Calu3 (cell line): Measurements from ENCODE around the gene SPTBN2. TPM values are rescaled to one million over a fixed set of nuclear protein-coding genes. Genes with fewer than 3 reads are reported as not detected.
"Not testable (repeated sequence)": the region's sequence is repeated elsewhere in the genome, so short reads cannot be mapped to it uniquely, and the experiment has no call there.

Experiments
- BruUV-seq: library from RNA; stranded (reverse); fragments of 400-500 nt; replicated peaks from 2 replicates; lab custom pipeline; 2021; lab: Mats Ljungman, UMichigan
- CTCF ChIA-PET: fragments of 300-600 bp; sonication (Branson Sonifier 250); formaldehyde crosslinking; loops from one replicate; lab custom pipeline; 2022; ENCODE audit warnings: antibody characterized with exemption; lab: Charles Lee
- DNase-seq: peaks from one replicate; pipeline ENCODE4 v3.0.0; 2022
- H3K27ac Mint-ChIP-seq: one replicate; pipeline ENCODE4 v1.8.0; 2022; ENCODE audit warnings: mixed read lengths; ENCODE audit not compliant: unreplicated experiment
- H3K27me3 Mint-ChIP-seq: one replicate; pipeline ENCODE4 v1.8.0; 2022; ENCODE audit warnings: mixed read lengths; ENCODE audit not compliant: unreplicated experiment
- H3K36me3 Mint-ChIP-seq: one replicate; pipeline ENCODE4 v1.8.0; 2022; ENCODE audit warnings: mild to moderate bottlenecking, moderate library complexity, mixed read lengths; ENCODE audit not compliant: insufficient read depth, unreplicated experiment
- H3K4me1 Mint-ChIP-seq: one replicate; pipeline ENCODE4 v1.8.0; 2022; ENCODE audit warnings: mild to moderate bottlenecking, low read depth, mixed read lengths; ENCODE audit not compliant: unreplicated experiment
- H3K4me3 Mint-ChIP-seq: one replicate; pipeline ENCODE4 v1.8.0; 2022; ENCODE audit warnings: mild to moderate bottlenecking, low read depth, moderate library complexity, mixed read lengths; ENCODE audit not compliant: unreplicated experiment
- H3K9me3 Mint-ChIP-seq: one replicate; pipeline ENCODE4 v1.8.0; 2022; ENCODE audit warnings: low read depth, mixed read lengths; ENCODE audit not compliant: unreplicated experiment
- intact Hi-C: fragments of 100-400 bp; cut with micrococcal nuclease; formaldehyde crosslinking; loops from one replicate; pipeline ENCODE4 v1.10.0; 2022; ENCODE audit not compliant: unreplicated experiment
- total RNA-seq: library from RNA; stranded (reverse); gene quantifications from 2 replicates; pipeline ENCODE4 v1.2.3, GENCODE V29; 2022
- TF ChIP-seq, protein P1 (sequence below): fragments of 200-600 bp; IDR thresholded peaks from one replicate; pipeline ENCODE4 v1.8.0; 2022; ENCODE audit warnings: antibody characterized with exemption; ENCODE audit not compliant: unreplicated experiment

The SPTBN2 gene
- total RNA-seq, 1 experiment from 2014 or later: 41.3 TPM

DNA sequence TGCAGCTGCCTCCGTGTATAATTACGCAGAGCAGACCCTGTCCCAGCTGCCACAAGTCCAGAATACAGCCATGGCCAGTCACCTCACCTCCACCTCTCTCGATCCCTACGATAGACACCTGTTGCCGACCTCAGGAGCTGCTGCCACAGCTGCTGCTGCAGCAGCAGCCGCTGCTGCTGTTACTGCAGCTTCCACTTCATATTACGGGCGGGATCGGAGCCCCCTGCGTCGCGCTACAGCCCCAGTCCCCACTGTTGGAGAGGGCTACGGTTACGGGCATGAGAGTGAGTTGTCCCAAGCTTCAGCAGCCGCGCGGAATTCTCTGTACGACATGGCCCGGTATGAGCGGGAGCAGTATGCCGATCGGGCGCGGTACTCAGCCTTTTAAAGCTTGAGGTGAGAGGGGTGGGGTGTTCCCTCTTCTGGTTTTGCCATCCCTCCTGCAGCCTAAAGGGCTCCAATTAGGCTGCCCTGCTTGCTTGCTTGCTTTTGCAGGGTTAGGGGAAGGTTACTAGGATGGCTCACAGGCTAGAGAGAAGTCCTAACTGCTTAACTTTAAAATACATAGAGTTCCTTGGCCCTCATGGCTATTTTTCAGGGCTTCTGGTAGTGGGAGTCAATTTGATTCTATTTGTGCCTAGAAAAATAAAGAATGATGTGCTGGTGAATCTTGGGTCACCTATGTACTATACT, 85.1 kb downstream of the SPTBN2 start:
- Mint-ChIP-seq H3K27me3 (no peaks in the 10 kb centered on the region), H3K4me1 (peaks cover 73% of the 10 kb centered on the region), H3K9me3 (no peaks in the 10 kb centered on the region), H3K4me3 (peak overlapping the region; percentile 83), H3K36me3 (peaks cover 100% of the 10 kb centered on the region), H3K27ac (peak overlapping the region; percentile 56)
- TF ChIP-seq, protein P1, sequence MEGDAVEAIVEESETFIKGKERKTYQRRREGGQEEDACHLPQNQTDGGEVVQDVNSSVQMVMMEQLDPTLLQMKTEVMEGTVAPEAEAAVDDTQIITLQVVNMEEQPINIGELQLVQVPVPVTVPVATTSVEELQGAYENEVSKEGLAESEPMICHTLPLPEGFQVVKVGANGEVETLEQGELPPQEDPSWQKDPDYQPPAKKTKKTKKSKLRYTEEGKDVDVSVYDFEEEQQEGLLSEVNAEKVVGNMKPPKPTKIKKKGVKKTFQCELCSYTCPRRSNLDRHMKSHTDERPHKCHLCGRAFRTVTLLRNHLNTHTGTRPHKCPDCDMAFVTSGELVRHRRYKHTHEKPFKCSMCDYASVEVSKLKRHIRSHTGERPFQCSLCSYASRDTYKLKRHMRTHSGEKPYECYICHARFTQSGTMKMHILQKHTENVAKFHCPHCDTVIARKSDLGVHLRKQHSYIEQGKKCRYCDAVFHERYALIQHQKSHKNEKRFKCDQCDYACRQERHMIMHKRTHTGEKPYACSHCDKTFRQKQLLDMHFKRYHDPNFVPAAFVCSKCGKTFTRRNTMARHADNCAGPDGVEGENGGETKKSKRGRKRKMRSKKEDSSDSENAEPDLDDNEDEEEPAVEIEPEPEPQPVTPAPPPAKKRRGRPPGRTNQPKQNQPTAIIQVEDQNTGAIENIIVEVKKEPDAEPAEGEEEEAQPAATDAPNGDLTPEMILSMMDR: no peak
- no TSS peak for BruUV-seq
- CTCF ChIA-PET: no interaction called here
- intact Hi-C loops: no loop called here
- no peak for DNase-seq

DNA sequence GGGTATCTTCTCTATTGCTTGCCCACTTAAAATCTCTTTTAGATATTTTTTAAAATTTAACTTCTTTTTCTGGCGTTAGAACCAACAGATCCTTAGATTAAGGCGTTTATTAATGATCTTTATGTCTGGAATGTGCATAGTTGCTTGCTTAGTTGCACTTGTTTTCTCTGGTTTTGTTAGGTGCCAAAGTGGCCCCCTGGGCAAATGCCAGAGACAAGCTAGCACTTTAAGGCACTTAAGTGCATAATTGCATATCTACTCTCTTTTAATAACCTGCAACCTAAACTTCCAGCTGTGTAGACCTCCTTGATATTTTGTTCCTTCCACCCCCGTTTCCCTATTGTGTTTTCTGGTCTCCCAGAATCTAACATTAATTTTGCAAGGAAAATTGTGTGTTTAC, 87.2 kb downstream of the SPTBN2 start:
- Mint-ChIP-seq H3K27ac (peak overlapping the region; percentile 10), H3K4me1 (peaks cover 85% of the 10 kb centered on the region), H3K9me3 (no peaks in the 10 kb centered on the region), H3K36me3 (peaks cover 100% of the 10 kb centered on the region), H3K4me3 (peak overlapping the region; percentile 83), H3K27me3 (no peaks in the 10 kb centered on the region)
- BruUV-seq: no TSS peak
- CTCF ChIA-PET: no interaction called here
- no peak for DNase-seq
- intact Hi-C loops: no loop called here
- TF ChIP-seq, protein P1: no peak

DNA sequence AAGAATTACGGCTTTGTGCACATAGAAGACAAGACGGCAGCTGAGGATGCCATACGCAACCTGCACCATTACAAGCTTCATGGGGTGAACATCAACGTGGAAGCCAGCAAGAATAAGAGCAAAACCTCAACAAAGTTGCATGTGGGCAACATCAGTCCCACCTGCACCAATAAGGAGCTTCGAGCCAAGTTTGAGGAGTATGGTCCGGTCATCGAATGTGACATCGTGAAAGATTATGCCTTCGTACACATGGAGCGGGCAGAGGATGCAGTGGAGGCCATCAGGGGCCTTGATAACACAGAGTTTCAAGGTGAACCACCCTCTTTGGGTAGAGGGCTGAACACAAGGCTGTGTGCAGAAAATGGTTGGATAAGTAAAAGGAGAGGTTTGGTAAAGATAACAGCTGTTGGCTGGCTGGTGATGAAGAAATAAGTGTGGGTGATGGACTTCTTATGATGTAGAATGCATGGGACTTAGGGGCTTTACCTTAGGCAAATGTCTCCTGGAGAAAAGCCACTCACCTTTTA, 89.1 kb downstream of the SPTBN2 start:
- H3K4me3 Mint-ChIP-seq: peak overlapping the region; percentile 83
- intact Hi-C loops, BruUV-seq, H3K9me3 Mint-ChIP-seq, H3K27me3 Mint-ChIP-seq, DNase-seq, CTCF ChIA-PET: not testable (repeated sequence)
- peak overlapping the region; percentile 94 for H3K27ac Mint-ChIP-seq
- H3K4me1 Mint-ChIP-seq: peaks cover 69% of the 10 kb centered on the region
- H3K36me3 Mint-ChIP-seq: peaks cover 89% of the 10 kb centered on the region

DNA sequence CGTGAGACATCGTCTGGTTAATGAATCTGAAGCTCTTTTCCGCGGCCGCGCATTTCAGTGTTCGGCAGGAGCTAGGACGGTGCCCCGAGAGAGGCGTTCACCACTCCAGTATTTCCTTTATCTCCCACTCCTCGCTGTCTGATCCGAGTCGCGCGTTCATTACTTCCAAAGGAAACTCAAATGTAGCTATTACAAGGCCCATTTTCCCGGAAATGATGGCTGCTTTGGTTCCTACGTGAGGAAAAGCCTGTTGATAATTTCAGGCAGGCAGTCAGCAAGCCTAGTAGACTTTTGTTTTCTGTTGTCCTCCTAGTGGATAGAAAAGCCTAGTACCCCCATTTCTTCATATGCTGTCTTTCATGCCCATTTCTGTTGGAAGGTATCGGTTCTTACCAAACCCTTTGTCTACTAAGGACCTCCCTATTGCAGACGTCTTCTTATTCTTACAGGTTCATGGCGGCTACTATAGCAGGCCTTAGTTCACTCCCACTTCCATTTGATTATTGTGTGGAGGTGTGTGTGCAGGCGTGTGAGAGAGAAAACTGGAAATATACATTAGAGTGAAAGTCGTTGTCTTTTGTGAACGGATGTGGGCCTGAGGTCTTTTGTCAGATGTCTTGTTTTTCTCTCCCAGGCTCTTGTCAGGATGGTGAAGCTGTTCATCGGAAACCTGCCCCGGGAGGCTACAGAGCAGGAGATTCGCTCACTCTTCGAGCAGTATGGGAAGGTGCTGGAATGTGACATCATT, 89.8 kb downstream of the SPTBN2 start:
- CTCF ChIA-PET: interaction anchor here (0.7 to 2.0 kb wide), 6 partner anchors 20 to 80 kb away, joined by 3 to 9 read pairs (median 6); partner anchors contain the start of genes CCDC87, CCS, RBM14 and RBM4B
- intact Hi-C loops: no loop called here
- no peaks in the 10 kb centered on the region for H3K27me3 Mint-ChIP-seq
- H3K27ac Mint-ChIP-seq: peak overlapping the region; percentile 94
- no peaks in the 10 kb centered on the region for H3K9me3 Mint-ChIP-seq
- TF ChIP-seq, protein P1: no peak
- DNase-seq: peak; percentile 11
- H3K4me3 Mint-ChIP-seq: peak overlapping the region; percentile 83
- H3K36me3 Mint-ChIP-seq: peaks cover 87% of the 10 kb centered on the region
- BruUV-seq: TSS peak; percentile 58
- H3K4me1 Mint-ChIP-seq: peaks cover 64% of the 10 kb centered on the region
